ENCODE results near the gene RBM20. TPM values are rescaled to one million over a fixed set of nuclear protein-coding genes. Genes with fewer than 3 reads are reported as not detected.
"Not testable (repeated sequence)": the region's sequence is repeated elsewhere in the genome, so short reads cannot be mapped to it uniquely, and the experiment has no call there.

Gene RBM20
- total RNA-seq, 1 donor from 2014 or later = 0.05 TPM

DNA sequence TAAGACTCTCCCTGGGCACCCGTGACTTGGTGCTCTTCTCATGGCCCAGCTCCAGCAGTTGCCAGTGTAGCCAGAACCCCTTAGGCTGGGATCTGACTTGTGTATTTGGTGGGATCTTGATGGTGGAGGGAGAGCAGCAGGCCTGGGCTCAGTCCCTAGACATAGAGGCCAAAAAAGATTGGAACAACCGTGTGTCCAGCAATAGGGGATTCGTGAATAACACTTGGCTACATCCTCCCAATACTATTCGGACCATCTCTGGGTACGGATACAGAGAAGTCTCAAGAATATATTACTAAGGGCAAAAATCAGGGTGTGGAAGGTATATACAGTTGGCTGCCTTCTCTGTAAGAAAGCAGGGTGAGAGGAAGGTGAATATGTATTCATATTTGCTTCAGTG, 17.2 kb downstream of the RBM20 start:
- Mint-ChIP-seq H3K9me3 (no peaks in the 10 kb centered on the region), H3K27me3 (peaks cover 21% of the 10 kb centered on the region), H3K27ac (no peak overlapping the region), H3K4me1 (peaks cover 7% of the 10 kb centered on the region), H3K36me3 (ENCODE audit: low read depth) (no peaks in the 10 kb centered on the region), H3K4me3 (no peak overlapping the region)
- no peak for DNase-seq
- intact Hi-C loops (cut with micrococcal nuclease) = no loop called here

DNA sequence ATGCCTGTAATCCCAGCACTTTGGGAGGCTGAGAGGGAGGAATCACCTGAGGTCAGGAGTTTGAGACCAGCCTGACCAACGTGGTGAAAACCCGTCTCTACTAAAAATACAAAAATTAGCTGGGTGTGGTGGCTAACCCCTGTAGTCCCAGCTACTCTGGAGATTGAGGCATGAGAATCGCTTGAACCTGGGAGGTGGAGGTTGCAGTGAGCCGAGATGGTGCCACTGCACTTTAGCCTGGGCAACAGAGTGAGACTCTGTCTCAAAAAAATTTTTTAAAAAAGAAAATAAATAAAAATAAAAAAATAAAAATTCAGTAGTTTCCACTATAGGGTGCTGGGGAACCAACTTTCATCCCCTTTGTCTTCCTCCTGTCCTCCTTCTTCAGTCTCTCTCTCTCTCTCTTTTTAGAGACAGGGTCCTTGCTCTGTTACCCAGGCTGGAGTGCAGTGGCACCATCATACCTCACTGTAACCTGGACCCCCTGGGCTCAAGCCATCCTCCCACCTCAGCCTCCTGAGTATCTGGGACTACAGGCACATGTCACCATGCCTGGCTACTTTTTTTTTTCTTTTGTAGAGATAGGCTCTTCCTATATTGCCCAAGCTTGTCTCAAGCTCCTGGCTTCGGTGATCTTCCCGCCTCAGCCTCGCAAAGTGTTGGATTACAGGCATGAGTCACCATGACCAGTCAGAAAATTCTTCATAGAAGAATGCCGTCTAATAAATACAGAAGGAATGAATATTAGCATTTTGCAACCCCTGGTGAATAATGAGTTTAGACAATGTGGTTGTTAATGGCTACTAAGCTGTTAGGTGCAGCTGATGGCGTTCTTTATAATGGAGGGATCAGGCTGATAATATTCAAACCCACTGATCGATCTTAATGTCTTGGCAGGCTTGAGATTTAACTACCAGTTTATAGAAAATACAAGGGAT, 20.6 kb downstream of the RBM20 start:
- DNase-seq = no peak
- no peak overlapping the region for H3K4me3 Mint-ChIP-seq
- no peaks in the 10 kb centered on the region for H3K9me3 Mint-ChIP-seq
- intact Hi-C loops (cut with micrococcal nuclease) = no loop called here
- no peak overlapping the region for H3K27ac Mint-ChIP-seq
- no peaks in the 10 kb centered on the region for H3K36me3 Mint-ChIP-seq (ENCODE audit: low read depth)
- peaks cover 48% of the 10 kb centered on the region for H3K27me3 Mint-ChIP-seq
- H3K4me1 Mint-ChIP-seq = peaks cover 7% of the 10 kb centered on the region

GRCh38 chr10:110666259-110666658, 22.1 kb downstream of the RBM20 start:
- intact Hi-C loops (cut with micrococcal nuclease); H3K4me1 Mint-ChIP-seq; DNase-seq; H3K9me3 Mint-ChIP-seq; H3K36me3 Mint-ChIP-seq (ENCODE audit: low read depth); H3K27ac Mint-ChIP-seq; H3K4me3 Mint-ChIP-seq: not testable (repeated sequence)
- H3K27me3 Mint-ChIP-seq = peaks cover 56% of the 10 kb centered on the region

- peaks cover 5% of the 10 kb centered on the region for H3K4me1 Mint-ChIP-seq
- no peak for DNase-seq
- no peaks in the 10 kb centered on the region for H3K36me3 Mint-ChIP-seq (ENCODE audit: low read depth)
- H3K4me3 Mint-ChIP-seq = no peak overlapping the region
- H3K9me3 Mint-ChIP-seq = no peaks in the 10 kb centered on the region
- no peak overlapping the region for H3K27ac Mint-ChIP-seq
- H3K27me3 Mint-ChIP-seq = peaks cover 56% of the 10 kb centered on the region
- intact Hi-C loops (cut with micrococcal nuclease) = no loop called here
Observed at GRCh38 chr10:110666673-110667072, 22.5 kb downstream of the RBM20 start.

GRCh38 chr10:110667620-110668343, 23.6 kb downstream of the RBM20 start:
- Mint-ChIP-seq H3K4me1 (peaks cover 2% of the 10 kb centered on the region), H3K9me3 (no peaks in the 10 kb centered on the region), H3K36me3 (ENCODE audit: low read depth) (no peaks in the 10 kb centered on the region), H3K27me3 (peaks cover 57% of the 10 kb centered on the region), H3K4me3 (no peak overlapping the region), H3K27ac (no peak overlapping the region)
- intact Hi-C loops (cut with micrococcal nuclease) = no loop called here
- DNase-seq = no peak

DNA sequence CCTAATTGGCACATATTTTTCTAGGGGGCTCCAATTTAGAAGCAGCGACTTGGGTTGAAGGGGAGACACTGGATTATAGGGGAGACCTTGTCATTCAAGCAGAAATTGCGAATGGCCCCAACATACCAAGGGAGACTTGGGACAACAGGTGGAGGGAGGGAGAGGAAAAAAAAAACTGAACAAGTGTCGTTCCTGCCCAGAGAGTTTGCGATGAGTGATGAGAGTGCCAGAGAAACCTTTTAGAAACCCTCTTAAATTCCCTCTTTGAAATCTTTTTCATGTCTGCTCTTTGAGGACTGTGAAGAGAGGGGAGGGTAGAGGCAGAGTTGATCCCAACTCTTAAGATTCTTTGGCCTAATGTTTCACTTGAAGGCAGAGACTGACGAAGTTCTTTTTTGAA, 24.3 kb downstream of the RBM20 start:
- DNase-seq = no peak
- intact Hi-C loops (cut with micrococcal nuclease) = no loop called here
- H3K36me3 Mint-ChIP-seq (ENCODE audit: low read depth) = no peaks in the 10 kb centered on the region
- no peak overlapping the region for H3K27ac Mint-ChIP-seq
- H3K4me1 Mint-ChIP-seq = peaks cover 2% of the 10 kb centered on the region
- H3K9me3 Mint-ChIP-seq = no peaks in the 10 kb centered on the region
- no peak overlapping the region for H3K4me3 Mint-ChIP-seq
- H3K27me3 Mint-ChIP-seq = peaks cover 58% of the 10 kb centered on the region

- Mint-ChIP-seq H3K9me3 (no peaks in the 10 kb centered on the region), H3K27ac (no peak overlapping the region), H3K4me3 (no peak overlapping the region), H3K36me3 (ENCODE audit: low read depth) (no peaks in the 10 kb centered on the region), H3K4me1 (peaks cover 2% of the 10 kb centered on the region), H3K27me3 (peaks cover 62% of the 10 kb centered on the region)
- DNase-seq = no peak
- intact Hi-C loops (cut with micrococcal nuclease) = no loop called here
Observed at GRCh38 chr10:110670335-110670734, 26.2 kb downstream of the RBM20 start.

- Mint-ChIP-seq H3K9me3 (no peaks in the 10 kb centered on the region), H3K36me3 (ENCODE audit: low read depth) (no peaks in the 10 kb centered on the region), H3K4me1 (peaks cover 2% of the 10 kb centered on the region), H3K4me3 (peak overlapping the region; percentile 87), H3K27ac (no peak overlapping the region), H3K27me3 (peaks cover 64% of the 10 kb centered on the region)
- peak; percentile 88 for DNase-seq
- intact Hi-C loops (cut with micrococcal nuclease) = loop anchor here (1.0 kb wide), 1 partner anchor 62 kb away; no protein-coding TSS in a partner anchor
Observed at GRCh38 chr10:110671788-110672579, 27.8 kb downstream of the RBM20 start.

DNA sequence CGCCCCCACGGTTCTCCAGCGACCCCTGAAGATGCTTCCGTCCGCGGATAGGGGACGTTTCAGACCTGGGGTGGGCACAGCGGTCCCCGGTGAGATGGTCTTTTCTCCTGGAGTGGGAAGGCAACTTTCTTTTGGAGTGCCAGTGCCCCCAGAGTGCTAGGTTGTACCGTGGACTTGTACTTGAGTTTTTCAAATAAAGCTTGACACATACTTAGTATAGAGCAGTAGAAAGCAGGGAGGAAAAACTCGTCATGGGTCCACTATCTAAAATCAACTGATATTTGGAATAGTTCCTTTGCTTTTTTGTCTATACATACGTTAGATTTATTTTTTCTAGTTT, 28.4 kb downstream of the RBM20 start:
- no peaks in the 10 kb centered on the region for H3K36me3 Mint-ChIP-seq (ENCODE audit: low read depth)
- peaks cover 2% of the 10 kb centered on the region for H3K4me1 Mint-ChIP-seq
- H3K27me3 Mint-ChIP-seq = peaks cover 61% of the 10 kb centered on the region
- intact Hi-C loops (cut with micrococcal nuclease) = loop anchor here (1.0 kb wide), 1 partner anchor 62 kb away; no protein-coding TSS in a partner anchor
- peak overlapping the region; percentile 87 for H3K4me3 Mint-ChIP-seq
- no peaks in the 10 kb centered on the region for H3K9me3 Mint-ChIP-seq
- DNase-seq = no peak
- H3K27ac Mint-ChIP-seq = no peak overlapping the region

DNA sequence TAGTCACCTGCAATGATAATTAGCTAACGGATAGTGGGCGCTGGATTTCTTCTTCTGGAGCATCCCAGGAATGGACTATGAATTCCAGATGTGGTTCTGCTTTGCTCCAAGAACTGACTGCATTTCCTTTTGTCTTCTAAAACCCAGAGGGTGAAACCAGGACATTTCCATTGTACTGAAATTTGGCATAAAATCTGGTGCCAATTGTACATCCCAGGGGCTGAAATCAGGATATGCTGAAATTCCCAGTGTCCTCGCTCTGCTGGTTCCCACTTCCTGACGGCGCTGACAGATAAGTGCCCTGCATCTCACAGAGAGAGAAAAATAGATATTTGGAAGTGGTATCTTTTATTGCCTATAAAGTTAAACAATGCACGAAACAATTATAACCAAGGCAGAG, 31.9 kb downstream of the RBM20 start:
- peaks cover 49% of the 10 kb centered on the region for H3K27me3 Mint-ChIP-seq
- DNase-seq = no peak
- intact Hi-C loops (cut with micrococcal nuclease) = no loop called here
- H3K9me3 Mint-ChIP-seq = no peaks in the 10 kb centered on the region
- no peak overlapping the region for H3K27ac Mint-ChIP-seq
- H3K4me3 Mint-ChIP-seq = no peak overlapping the region
- peaks cover 5% of the 10 kb centered on the region for H3K4me1 Mint-ChIP-seq
- no peaks in the 10 kb centered on the region for H3K36me3 Mint-ChIP-seq (ENCODE audit: low read depth)

- intact Hi-C loops (cut with micrococcal nuclease) = loop anchor here (5.0 kb wide), 1 partner anchor 367 kb away; no protein-coding TSS in a partner anchor
- Mint-ChIP-seq H3K4me3 (no peak overlapping the region), H3K27me3 (peaks cover 52% of the 10 kb centered on the region), H3K27ac (no peak overlapping the region), H3K9me3 (no peaks in the 10 kb centered on the region), H3K4me1 (peaks cover 3% of the 10 kb centered on the region), H3K36me3 (ENCODE audit: low read depth) (no peaks in the 10 kb centered on the region)
- DNase-seq = no peak
Observed at GRCh38 chr10:110679486-110680272, 35.5 kb downstream of the RBM20 start.

- Mint-ChIP-seq H3K4me1 (peaks cover 3% of the 10 kb centered on the region), H3K27ac (no peak overlapping the region), H3K36me3 (ENCODE audit: low read depth) (no peaks in the 10 kb centered on the region), H3K4me3 (no peak overlapping the region), H3K9me3 (no peaks in the 10 kb centered on the region), H3K27me3 (peaks cover 55% of the 10 kb centered on the region)
- intact Hi-C loops (cut with micrococcal nuclease) = loop anchor here (1.0 to 5.0 kb wide), 2 partner anchors 70 to 368 kb away; no protein-coding TSS in a partner anchor
- no peak for DNase-seq
Observed at GRCh38 chr10:110680273-110681020, 36.3 kb downstream of the RBM20 start.

All from activated CD4-positive, alpha-beta T cell treated with anti-CD3 and anti-CD28 coated beads, Interleukin-2, amount 10 ng/mL, durations not matched to agents 24 days and 14 days (primary cell).